ENCODE measurements around the gene HYOU1.

The HYOU1 gene

DNA sequence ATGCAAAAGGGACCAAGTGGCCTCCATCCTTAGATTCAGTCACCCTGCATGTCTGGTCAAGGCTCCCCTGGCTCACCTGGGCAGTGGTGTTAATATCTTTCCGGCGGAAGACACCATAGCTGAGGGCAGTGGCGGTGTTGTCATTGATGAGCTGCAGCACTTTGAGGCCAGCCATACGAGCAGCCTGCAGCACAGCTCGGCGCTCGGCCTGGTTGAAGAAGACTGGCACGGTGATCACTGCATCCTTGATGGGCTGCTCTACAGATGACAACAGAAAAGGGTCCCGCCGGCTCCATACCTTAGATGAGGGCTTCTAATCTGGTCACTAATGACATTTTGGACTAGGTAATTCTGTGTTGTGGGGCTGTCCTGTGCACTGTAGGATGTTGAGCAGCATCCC lies 2.6 kb downstream of the HYOU1 start:
- in situ Hi-C loops (cut with HindIII; ENCODE audit: low sequenced_read_pairs), result no loop called here
- no peak overlapping the region for H3K4me3 ChIP-seq (ENCODE audit: low read depth, low read length)
- DNase-seq (ENCODE audit: low read depth, low spot score), result no peak
- TF ChIP-seq CTCF (IDR thresholded peaks at IDR 0.05; ENCODE audit: low read depth, low read length), result no peak

DNA sequence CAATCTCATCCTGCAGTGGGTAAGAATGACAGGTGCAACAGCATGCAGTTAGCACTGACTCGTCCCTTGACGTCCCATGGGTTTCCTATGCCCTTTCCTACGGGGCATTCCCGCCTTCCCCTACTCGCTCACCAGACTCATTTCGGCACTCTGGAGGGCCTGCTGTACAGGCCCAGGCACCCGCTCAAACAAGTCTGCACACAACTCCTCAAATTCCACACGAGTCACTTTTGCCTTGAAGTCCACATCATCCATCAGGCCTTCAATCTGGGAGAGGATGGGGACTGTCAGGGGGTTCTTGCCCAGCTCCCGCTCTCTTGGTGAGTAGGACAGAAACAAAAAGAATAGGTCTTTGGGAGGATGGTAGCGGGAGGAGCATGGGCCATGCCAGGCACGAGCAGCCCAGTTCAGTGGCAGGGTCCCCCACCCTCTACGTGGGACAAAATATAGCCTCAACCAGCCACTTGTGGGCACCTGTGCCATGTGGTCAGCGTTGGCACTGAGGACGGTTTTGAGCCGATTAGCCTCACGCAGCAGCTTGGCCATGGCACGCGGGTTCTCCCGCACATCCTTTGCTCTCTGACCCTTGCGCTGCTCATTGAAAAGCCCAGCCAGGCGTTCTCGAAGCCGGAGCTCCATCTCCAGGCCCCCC lies 4.7 kb downstream of the HYOU1 start:
- TF ChIP-seq CTCF (IDR thresholded peaks at IDR 0.05; ENCODE audit: low read depth, low read length), result no peak
- in situ Hi-C loops (cut with HindIII; ENCODE audit: low sequenced_read_pairs), result no loop called here
- H3K4me3 ChIP-seq (ENCODE audit: low read depth, low read length), result no peak overlapping the region
- no peak for DNase-seq (ENCODE audit: low read depth, low spot score)

DNA sequence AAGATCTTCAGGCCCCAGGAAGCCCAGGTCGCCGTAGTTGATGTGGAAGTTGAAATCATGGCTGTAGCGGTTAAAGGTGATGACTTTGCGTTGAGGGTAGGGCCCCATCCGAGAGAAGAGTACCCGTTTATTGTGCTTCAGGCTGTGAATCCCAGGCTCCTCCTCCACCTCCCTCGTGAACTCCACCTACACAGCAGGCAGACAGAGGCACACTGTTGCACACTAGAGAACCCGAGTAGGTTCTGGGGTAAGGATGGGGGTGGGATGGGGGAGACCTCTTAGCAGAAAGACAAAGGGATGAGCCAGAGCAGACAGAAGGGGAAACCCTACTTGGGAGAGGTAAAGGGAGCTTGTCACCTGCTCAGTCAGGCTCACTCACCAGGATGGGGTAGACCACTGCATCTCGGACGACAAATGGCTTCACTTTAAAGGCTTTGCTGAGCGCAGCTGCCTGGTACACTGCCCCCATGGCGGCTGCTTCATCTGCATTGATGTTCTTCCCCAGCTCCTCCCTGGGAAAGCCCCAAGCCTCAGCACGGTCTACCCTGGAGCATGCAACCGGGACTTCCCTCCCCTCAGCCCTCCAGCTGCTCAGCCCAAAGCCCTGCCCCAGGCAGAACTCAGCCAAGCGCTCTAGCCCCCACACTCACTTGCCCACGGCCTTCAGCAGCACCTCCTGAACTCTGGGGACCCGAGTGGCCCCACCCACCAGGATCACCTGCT lies 5.4 kb downstream of the HYOU1 start:
- in situ Hi-C loops (cut with HindIII; ENCODE audit: low sequenced_read_pairs), result no loop called here
- no peak for TF ChIP-seq CTCF (IDR thresholded peaks at IDR 0.05; ENCODE audit: low read depth, low read length)
- DNase-seq (ENCODE audit: low read depth, low spot score), result no peak
- H3K4me3 ChIP-seq (ENCODE audit: low read depth, low read length), result no peak overlapping the region

DNA sequence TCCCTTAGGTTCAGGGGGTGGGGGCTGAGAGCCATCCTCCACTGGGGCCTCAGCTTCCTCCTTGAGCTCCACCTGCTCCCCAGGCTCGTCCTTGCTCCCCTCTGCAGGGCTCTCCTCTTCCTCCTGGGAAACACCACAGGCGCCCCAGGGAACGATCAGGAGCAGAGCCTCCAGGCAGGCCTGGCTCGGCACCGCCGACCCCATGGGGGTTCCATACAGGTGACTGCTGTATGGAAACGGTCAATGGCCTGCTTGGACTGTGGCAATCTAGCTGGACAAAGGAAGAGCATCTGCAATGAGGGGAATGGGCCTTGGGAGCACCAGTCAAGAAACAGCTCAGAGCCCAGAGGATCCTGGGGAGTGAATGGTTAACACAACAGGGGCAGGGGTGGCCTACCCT lies 7.9 kb downstream of the HYOU1 start:
- no peak overlapping the region for H3K4me3 ChIP-seq (ENCODE audit: low read depth, low read length)
- in situ Hi-C loops (cut with HindIII; ENCODE audit: low sequenced_read_pairs), result no loop called here
- TF ChIP-seq CTCF (IDR thresholded peaks at IDR 0.05; ENCODE audit: low read depth, low read length), result no peak
- no peak for DNase-seq (ENCODE audit: low read depth, low spot score)

- no peak for TF ChIP-seq CTCF (IDR thresholded peaks at IDR 0.05; ENCODE audit: low read depth, low read length)
Measured at GRCh38 chr11:119048644-119049043, 8.4 kb downstream of the HYOU1 start.

GRCh38 chr11:119047205-119047604 lies 9.8 kb downstream of the HYOU1 start:
- no peak for TF ChIP-seq CTCF (IDR thresholded peaks at IDR 0.05; ENCODE audit: low read depth, low read length)
- in situ Hi-C loops (cut with HindIII; ENCODE audit: low sequenced_read_pairs), result no loop called here
- DNase-seq (ENCODE audit: low read depth, low spot score), result no peak
- no peak overlapping the region for H3K4me3 ChIP-seq (ENCODE audit: low read depth, low read length)

More at GRCh38 chr11:119048644-119049043, 8.4 kb downstream of the HYOU1 start:
- no peak overlapping the region for H3K4me3 ChIP-seq (ENCODE audit: low read depth, low read length)
- in situ Hi-C loops (cut with HindIII; ENCODE audit: low sequenced_read_pairs), result no loop called here
- DNase-seq (ENCODE audit: low read depth, low spot score), result no peak
